H1 (cell line): ENCODE data around the gene AOPEP. TPM values are rescaled to one million over a fixed set of nuclear protein-coding genes. Genes with fewer than 3 reads are reported as not detected.

Experiments
- CTCF ChIA-PET: fragments of 300-600 bp; sonication (Branson Sonifier 250); formaldehyde crosslinking; loops from one replicate; lab custom pipeline; 2021; ENCODE audit not compliant: partially characterized antibody; lab: Charles Lee
- POLR2A ChIA-PET: fragments of 300-600 bp; sonication (Branson Sonifier 250); formaldehyde crosslinking; loops from one replicate; lab custom pipeline; 2021; ENCODE audit warnings: inconsistent platforms; ENCODE audit not compliant: partially characterized antibody; lab: Charles Lee
- DNase-seq, 2 experiments: peaks; one replicate each; pipeline versions ENCODE4 v3.0.0 to v3.0.0-alpha.2; 2010 to 2022; ENCODE audit warnings: low spot score in 2 of 2, low read depth in 1 of 2, mixed read lengths in 1 of 2
- FAIRE-seq: peaks from 2 replicates; lab custom pipeline; 2011; peaks lifted over from hg19 to GRCh38; lab: Jason Lieb, UNC
- H2AFZ ChIP-seq: 2 replicates; pipeline ENCODE4 v1.8.1; 2012; ENCODE audit warnings: low read length, inconsistent platforms
- H2AK5ac ChIP-seq: 2 replicates; pipeline ENCODE4 v1.6.1; 2013; ENCODE audit warnings: low read depth, low read length
- H2BK120ac ChIP-seq: replicated peaks from 2 replicates; pipeline ENCODE3; 2013; ENCODE audit warnings: low read depth, low read length, inconsistent platforms
- H2BK12ac ChIP-seq: 2 replicates; pipeline ENCODE4 v1.6.1; 2013; ENCODE audit warnings: low read depth, low read length
- H2BK15ac ChIP-seq: 2 replicates; pipeline ENCODE4 v1.6.1; 2013; ENCODE audit warnings: low read length
- H2BK20ac ChIP-seq: 2 replicates; pipeline ENCODE4 v1.6.1; 2013; ENCODE audit warnings: low read length
- H2BK5ac ChIP-seq: 2 replicates; pipeline ENCODE4 v1.6.1; 2013; ENCODE audit warnings: low read depth, low read length
- H3K14ac ChIP-seq: 2 replicates; pipeline ENCODE4 v1.6.1; 2013; ENCODE audit warnings: inconsistent platforms; ENCODE audit not compliant: insufficient read length
- H3K18ac ChIP-seq: 2 replicates; pipeline ENCODE4 v1.6.1; 2013; ENCODE audit warnings: low read length; ENCODE audit errors: extremely low read depth
- H3K23ac ChIP-seq: 2 replicates; pipeline ENCODE4 v1.6.1; 2013; ENCODE audit warnings: inconsistent platforms; ENCODE audit not compliant: insufficient read length
- H3K23me2 ChIP-seq: 2 replicates; pipeline ENCODE4 v1.6.1; 2013; ENCODE audit warnings: low read depth, low read length
- H3K27ac ChIP-seq: 2 replicates; pipeline ENCODE4 v1.6.1; 2011; ENCODE audit warnings: low read depth, low read length, inconsistent platforms
- H3K27me3 ChIP-seq, 4 experiments: replicated peaks in 1 of 4; 1 replicate in 1 of 4; 2 replicates in 3 of 4; pipeline versions ENCODE4 v1.6.1 to v1.8.1; 2011 to 2013; ENCODE audit warnings: low read length in 3 of 4, mild to moderate bottlenecking in 3 of 4, inconsistent platforms in 2 of 4, mixed read lengths in 2 of 4, moderate library complexity in 1 of 4; ENCODE audit not compliant: control insufficient read depth in 3 of 4, insufficient read depth in 3 of 4; ENCODE audit errors: extremely low read depth in 1 of 4
- H3K36me3 ChIP-seq, 4 experiments: 2 replicates each; pipeline versions ENCODE4 v1.6.1 to v1.8.1; 2011 to 2013; ENCODE audit warnings: mild to moderate bottlenecking in 4 of 4, low read length in 3 of 4, moderate library complexity in 2 of 4, control low read depth in 1 of 4, inconsistent platforms in 1 of 4; ENCODE audit not compliant: insufficient read depth in 4 of 4, control insufficient read depth in 2 of 4
- H3K4ac ChIP-seq: replicated peaks from 2 replicates; pipeline ENCODE3; 2013; ENCODE audit warnings: low read length, low read depth, mixed read lengths, inconsistent platforms; ENCODE audit not compliant: insufficient read length
- H3K4me1 ChIP-seq, 4 experiments: replicated peaks in 1 of 4; 1 replicate in 1 of 4; 2 replicates in 3 of 4; pipeline versions ENCODE4 v1.6.1 to v1.8.1; 2011 to 2013; ENCODE audit warnings: low read length in 3 of 4, inconsistent platforms in 2 of 4, mixed read lengths in 1 of 4; ENCODE audit not compliant: insufficient read depth in 4 of 4, control insufficient read depth in 3 of 4
- H3K4me2 ChIP-seq, 2 experiments: 2 replicates each; pipeline versions ENCODE4 v1.6.1 to v1.8.1; 2011 to 2013; ENCODE audit warnings: low read depth in 2 of 2, low read length in 2 of 2, control low read depth in 1 of 2, inconsistent platforms in 1 of 2, mild to moderate bottlenecking in 1 of 2; ENCODE audit not compliant: insufficient read depth in 1 of 2
- H3K4me3 ChIP-seq, 4 experiments: fragments of 200-600, 300-600 bp in 1 of 4; sonication (generic), shearing (Covaris generic), sonication (Bioruptor Twin) in 1 of 4; 2 replicates each; pipeline versions ENCODE4 v1.5.1 to v1.8.1; 2011 to 2016; ENCODE audit warnings: low read length in 4 of 4, low read depth in 3 of 4, control low read depth in 2 of 4, inconsistent platforms in 2 of 4, mild to moderate bottlenecking in 2 of 4, mixed read lengths in 1 of 4, moderate library complexity in 1 of 4; ENCODE audit not compliant: insufficient read depth in 2 of 4; ENCODE audit errors: extremely low read depth in 1 of 4
- H3K56ac ChIP-seq: replicated peaks from 2 replicates; pipeline ENCODE3; 2013; ENCODE audit warnings: low read depth, mild to moderate bottlenecking, mixed read lengths, low read length, inconsistent platforms; ENCODE audit not compliant: insufficient read length
- H3K79me1 ChIP-seq: 2 replicates; pipeline ENCODE4 v1.6.1; 2013; ENCODE audit warnings: low read depth, low read length, control low read depth
- H3K79me2 ChIP-seq, 2 experiments: 2 replicates each; pipeline versions ENCODE4 v1.6.1 to v1.8.1; 2012 to 2013; ENCODE audit warnings: low read length in 2 of 2, mild to moderate bottlenecking in 2 of 2, inconsistent platforms in 1 of 2; ENCODE audit not compliant: insufficient read depth in 2 of 2, control insufficient read depth in 1 of 2
- H3K9ac ChIP-seq, 4 experiments: replicated peaks in 1 of 4; 1 replicate in 1 of 4; 2 replicates in 3 of 4; pipeline versions ENCODE4 v1.6.1 to v1.8.1; 2011 to 2013; ENCODE audit warnings: low read depth in 3 of 4, low read length in 3 of 4, control low read depth in 2 of 4, mild to moderate bottlenecking in 2 of 4, moderate library complexity in 2 of 4, inconsistent platforms in 1 of 4; ENCODE audit errors: extremely low read depth in 1 of 4
- H3K9me3 ChIP-seq, 2 experiments: 2 replicates each; pipeline versions ENCODE4 v1.6.1 to v1.8.1; 2012 to 2013; ENCODE audit warnings: mild to moderate bottlenecking in 2 of 2, moderate library complexity in 2 of 2, control low read depth in 1 of 2, inconsistent platforms in 1 of 2, low read depth in 1 of 2, low read length in 1 of 2, mixed read lengths in 1 of 2; ENCODE audit not compliant: insufficient read depth in 2 of 2
- H4K20me1 ChIP-seq, 2 experiments: replicated peaks in 1 of 2; 2 replicates each; pipeline versions ENCODE3 to v1.8.1; 2011 to 2013; ENCODE audit warnings: inconsistent platforms in 2 of 2, low read length in 2 of 2, mild to moderate bottlenecking in 1 of 2; ENCODE audit not compliant: insufficient read depth in 2 of 2, control insufficient read depth in 1 of 2
- H4K5ac ChIP-seq: 2 replicates; pipeline ENCODE4 v1.6.1; 2013; ENCODE audit warnings: low read length, low read depth, mixed read lengths, inconsistent platforms; ENCODE audit not compliant: insufficient read length
- H4K8ac ChIP-seq: 2 replicates; pipeline ENCODE4 v1.8.0; 2013; ENCODE audit warnings: mild to moderate bottlenecking, moderate library complexity, low read length, inconsistent platforms; ENCODE audit not compliant: insufficient read depth; ENCODE audit errors: extremely low read depth
- H4K91ac ChIP-seq: replicated peaks from 2 replicates; pipeline ENCODE3; 2013; ENCODE audit warnings: low read length, mixed read lengths, inconsistent platforms; ENCODE audit not compliant: insufficient read length
- ASH2L ChIP-seq: fragments of 200-600, 300-600 bp; sonication (generic); IDR thresholded peaks from one replicate; pipeline ENCODE4 v1.7.1; 2017; ENCODE audit warnings: low read length
- ATF2 ChIP-seq: IDR thresholded peaks from 2 replicates; pipeline ENCODE4 v1.6.1; 2012; ENCODE audit warnings: low read length, inconsistent platforms
- BRCA1 ChIP-seq: IDR thresholded peaks from 2 replicates; pipeline ENCODE4 v1.6.1; 2012; ENCODE audit warnings: low read depth, low read length, improper control_type of control experiment
- CTBP2 ChIP-seq: IDR thresholded peaks from 2 replicates; pipeline ENCODE4 v1.7.0; 2011; ENCODE audit warnings: borderline replicate concordance, mild to moderate bottlenecking, moderate library complexity, mixed read lengths, low read length; ENCODE audit not compliant: insufficient read depth, insufficient read length
- EP300 ChIP-seq, 2 experiments: IDR thresholded peaks; 1 replicate in 1 of 2; 2 replicates in 1 of 2; pipeline ENCODE4 v1.6.1; 2011 to 2012; ENCODE audit warnings: low read depth in 2 of 2, low read length in 2 of 2, mild to moderate bottlenecking in 2 of 2, borderline replicate concordance in 1 of 2, inconsistent platforms in 1 of 2, moderate library complexity in 1 of 2
- KDM1A ChIP-seq: fragments of 200-600, 300-600 bp; sonication (generic); IDR thresholded peaks from 2 replicates; pipeline ENCODE4 v1.7.1; 2016; ENCODE audit warnings: mild to moderate bottlenecking, low read length, borderline replicate concordance
- NANOG ChIP-seq: IDR thresholded peaks from 2 replicates; pipeline ENCODE4 v1.6.1; 2011; ENCODE audit warnings: low read length, low read depth, mild to moderate bottlenecking, inconsistent platforms; ENCODE audit not compliant: insufficient read depth, poor library complexity, severe bottlenecking
- POLR2AphosphoS5 ChIP-seq: IDR thresholded peaks from 2 replicates; pipeline ENCODE4 v1.6.1; 2011; ENCODE audit warnings: low read depth, low read length
- POU5F1 ChIP-seq: IDR thresholded peaks from 2 replicates; pipeline ENCODE4 v1.6.1; 2011; ENCODE audit warnings: low read depth, mild to moderate bottlenecking, low read length, moderate library complexity
- SIX5 ChIP-seq: IDR thresholded peaks from 2 replicates; pipeline ENCODE4 v1.6.1; 2011; ENCODE audit warnings: mild to moderate bottlenecking, low read depth, low read length
- SRF ChIP-seq: IDR thresholded peaks from 2 replicates; pipeline ENCODE4 v1.6.1; 2011; ENCODE audit warnings: mild to moderate bottlenecking, low read depth, low read length, moderate library complexity
- WGBS, 2 experiments: shearing (Covaris generic) in 1 of 2; methylation state at CpG; one replicate each; pipeline versions ENCODE4 v1.1.6 to v1.1.7; 2013 to 2015; ENCODE audit warnings: low lambda C conversion rate in 2 of 2, mixed read lengths in 2 of 2, inconsistent platforms in 1 of 2, low coverage in 1 of 2, missing lambda C conversion rate in 1 of 2; ENCODE audit not compliant: insufficient replicate concordance in 2 of 2, insufficient coverage in 1 of 2, insufficient read length in 1 of 2; ENCODE audit errors: extremely low coverage in 1 of 2, missing lambda C conversion rate in 1 of 2; 5-methylcytosine and 5-hydroxymethylcytosine counted together
- polyA plus RNA-seq, 7 experiments: library from polyadenylated mRNA; depleted of rRNA in 3 of 7; stranded (reverse) in 5 of 7; unstranded in 2 of 7; fragments of >200 nt in 5 of 7; fragments of 200-250 nt in 2 of 7; gene quantifications; 1 replicate in 5 of 7; 2 replicates in 1 of 7; 4 replicates in 1 of 7; pipeline versions ENCODE4 v1.2.1 to v1.2.3, GENCODE V29; 2011 to 2013; ENCODE audit warnings: missing spikeins in 2 of 7, mixed read lengths in 2 of 7
- total RNA-seq: library from RNA; stranded (reverse); fragmentation: NEBNext Ultra II Directional; extraction: Animal tissue kit (Norgen Biotek cat#: 25700); gene quantifications from 2 replicates; pipeline ENCODE4 v1.2.1, GENCODE V29; 2021

The AOPEP gene
- total and polyA plus RNA-seq, 2 of the 8 experiments (the other 6 are each of a cell fraction or from before 2014, with no cell fraction given): 6.1 to 14.3 TPM

DNA sequence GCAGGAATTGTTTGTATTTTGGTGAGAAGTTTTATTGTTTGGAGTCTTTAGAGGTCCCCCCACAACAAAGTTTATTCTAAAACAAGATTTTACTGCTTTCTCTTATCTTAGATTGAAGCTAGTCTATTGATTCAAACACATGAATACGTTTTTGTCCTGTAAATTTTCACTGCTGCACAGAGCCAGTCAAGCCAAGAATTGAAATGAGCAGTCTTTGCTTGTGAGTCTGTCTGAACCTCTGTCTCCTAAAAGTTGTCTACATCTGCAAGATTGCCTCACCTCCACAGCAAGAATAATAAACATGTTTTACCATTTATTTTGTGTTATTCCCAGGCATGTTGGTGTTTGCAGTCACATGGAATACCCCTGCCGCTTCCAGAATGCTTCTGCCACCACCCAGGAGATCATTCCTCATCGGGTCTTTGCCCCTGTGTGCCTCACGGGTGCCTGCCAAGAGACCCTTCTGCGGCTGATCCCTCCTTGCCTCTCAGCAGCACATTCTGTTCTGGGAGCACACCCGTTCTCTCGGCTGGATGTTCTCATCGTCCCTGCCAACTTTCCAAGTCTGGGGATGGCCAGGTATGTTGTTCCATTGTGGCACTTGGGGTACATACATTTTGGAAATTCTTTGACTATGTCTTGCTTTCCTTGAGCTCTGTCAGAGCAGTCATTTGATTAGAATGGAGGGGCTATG is 74.1 kb downstream of the AOPEP start:
- no peak overlapping the region for H3K4me2 ChIP-seq
- no peak overlapping the region for H3K14ac ChIP-seq
- peaks cover 0 to 3% of the 10 kb centered on the region in 2 experiments for H4K20me1 ChIP-seq
- FAIRE-seq (no peak), DNase-seq (no peak)
- no peak overlapping the region for H2BK5ac ChIP-seq
- no peak overlapping the region for H3K27ac ChIP-seq
- CTCF ChIA-PET: no interaction called here
- no peaks in the 10 kb centered on the region; the same call in 1 of the 2 replicates for H3K79me1 ChIP-seq
- no peak overlapping the region for H4K91ac ChIP-seq
- H2AK5ac ChIP-seq: no peak overlapping the region
- no peaks in the 10 kb centered on the region for H3K9me3 ChIP-seq
- no peak overlapping the region for H3K4me3 ChIP-seq
- no peaks in the 10 kb centered on the region for H3K4me1 ChIP-seq
- no peak overlapping the region for H2BK15ac ChIP-seq
- no peak overlapping the region for H2AFZ ChIP-seq
- H3K18ac ChIP-seq: no peak overlapping the region
- 92% methylated on average over 8 of the region's 8 CpGs; no CpG with 5 or more reads in 1 of the 2 experiments for WGBS, 2 experiments
- H4K8ac ChIP-seq: no peak overlapping the region
- H3K56ac ChIP-seq: no peak overlapping the region
- H2BK20ac ChIP-seq: no peak overlapping the region
- H2BK12ac ChIP-seq: no peak overlapping the region
- no peak overlapping the region for H4K5ac ChIP-seq
- H3K79me2 ChIP-seq: no peaks in the 10 kb centered on the region
- no peak overlapping the region for H2BK120ac ChIP-seq
- no peak overlapping the region for H3K9ac ChIP-seq
- POLR2A ChIA-PET: interaction anchor here (1.5 kb wide), 1 partner anchor 10 kb away, joined by 5 read pairs; no protein-coding TSS in a partner anchor
- H3K4ac ChIP-seq: no peak overlapping the region
- no peaks in the 10 kb centered on the region for H3K27me3 ChIP-seq
- peaks cover 0 to 6% (median 0%) of the 10 kb centered on the region in 4 experiments; a peak in 1 of 8 replicates for H3K36me3 ChIP-seq
- no peak overlapping the region for H3K23ac ChIP-seq
- H3K23me2 ChIP-seq: no peaks in the 10 kb centered on the region
- no peak for TF ChIP-seq SIX5
- TF ChIP-seq KDM1A: no peak
- TF ChIP-seq EP300 (IDR thresholded peaks at IDR 0.05; ENCODE audit: borderline replicate concordance in 1 of 2, low read depth in 2 of 2, low read length in 2 of 2): no peak
- no peak for TF ChIP-seq SRF
- no peak for TF ChIP-seq NANOG
- no peak for TF ChIP-seq CTBP2
- TF ChIP-seq ASH2L: no peak
- no peak for TF ChIP-seq POLR2AphosphoS5
- TF ChIP-seq POU5F1: no peak
- TF ChIP-seq ATF2: no peak
- TF ChIP-seq BRCA1: no peak
